HFFc6 (cell line): ENCODE measurements around the gene ABCC2. TPM values are rescaled to one million over a fixed set of nuclear protein-coding genes. Genes with fewer than 3 reads are reported as not detected.

Experiments used
- DNase-seq: peaks from one replicate; pipeline ENCODE4 v3.0.0-alpha.2; 2018
- H3K27ac Mint-ChIP-seq: 2 replicates; pipeline ENCODE4 v1.8.0; 2020; ENCODE audit warnings: mild to moderate bottlenecking, mixed read lengths
- H3K27me3 Mint-ChIP-seq: 2 replicates; pipeline ENCODE4 v1.8.0; 2021; ENCODE audit warnings: mild to moderate bottlenecking, moderate library complexity, mixed read lengths; ENCODE audit not compliant: insufficient read depth
- H3K36me3 Mint-ChIP-seq: 2 replicates; pipeline ENCODE4 v1.8.0; 2021; ENCODE audit warnings: low read depth, mixed read lengths
- H3K4me1 Mint-ChIP-seq: 2 replicates; pipeline ENCODE4 v1.8.0; 2020; ENCODE audit warnings: low read depth, mixed read lengths
- H3K4me3 Mint-ChIP-seq: 2 replicates; pipeline ENCODE4 v1.8.0; 2020; ENCODE audit warnings: mild to moderate bottlenecking, moderate library complexity, mixed read lengths
- H3K9me3 Mint-ChIP-seq: 2 replicates; pipeline ENCODE4 v1.8.0; 2020; ENCODE audit warnings: mild to moderate bottlenecking, mixed read lengths
- total RNA-seq, 6 experiments: library from RNA; stranded (reverse); fragmentation: NEBNext Ultra II Directional; extraction: Animal tissue kit (Norgen Biotek cat#: 25700); gene quantifications; 2 replicates in 1 of 6; 3 replicates in 5 of 6; pipeline ENCODE4 v1.2.3, GENCODE V29; 2021
- TF ChIP-seq, protein P1 (sequence below): fragments of 200-600 bp; sonication (generic); IDR thresholded peaks from 2 replicates; pipeline ENCODE4 v1.5.0; 2021; ENCODE audit warnings: antibody characterized with exemption, mild to moderate bottlenecking

Gene ABCC2
- total RNA-seq, 6 experiments from 2014 or later, result 0.43 to 1.7 (median 1.1) TPM

DNA sequence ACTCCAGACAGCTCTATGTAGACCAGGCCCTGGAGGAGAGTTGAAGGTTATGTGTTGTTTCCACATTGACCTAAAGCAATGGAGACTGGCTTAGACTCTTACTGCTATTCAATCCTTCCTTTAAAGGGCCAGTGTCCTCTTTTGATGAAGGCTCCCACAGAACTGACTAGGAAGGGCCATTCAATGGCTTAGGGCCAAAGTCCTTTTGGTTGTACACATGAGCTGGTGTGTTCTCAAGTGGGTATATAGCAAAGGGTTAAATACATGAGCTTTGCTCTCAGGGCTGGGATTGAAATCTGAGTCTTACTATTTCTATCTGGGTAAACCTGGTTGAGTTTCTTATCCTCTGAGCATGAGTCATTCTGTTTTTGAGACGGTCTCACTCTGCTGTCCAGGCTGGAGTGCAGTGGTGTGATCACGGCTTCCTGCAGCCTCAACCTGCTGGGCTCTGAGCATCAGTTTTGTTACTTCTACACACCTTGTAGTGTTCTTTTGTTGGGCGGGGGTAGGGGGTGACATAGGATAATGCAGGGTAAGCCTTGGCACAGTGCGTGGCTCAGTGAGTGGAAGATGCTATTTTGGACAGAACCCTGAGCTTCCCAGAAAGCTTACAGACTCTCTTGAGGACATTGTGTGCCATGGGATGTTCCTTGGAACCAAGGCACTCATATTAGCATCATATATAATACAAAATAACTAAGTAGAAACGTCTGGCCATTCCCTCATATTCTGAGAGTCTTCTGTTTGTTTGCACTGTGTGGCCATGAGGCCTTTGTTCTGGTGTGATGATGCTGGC is 90.1 kb downstream of the ABCC2 start:
- Mint-ChIP-seq H3K27ac (peak overlapping the region; percentile 17; the same call in 1 of the 2 replicates), H3K4me1 (peaks cover 43% of the 10 kb centered on the region), H3K9me3 (peaks cover 5% of the 10 kb centered on the region), H3K27me3 (peaks cover 22% of the 10 kb centered on the region), H3K4me3 (no peak overlapping the region), H3K36me3 (peaks cover 45% of the 10 kb centered on the region)
- DNase-seq, result peak; percentile 9
- TF ChIP-seq, protein P1, sequence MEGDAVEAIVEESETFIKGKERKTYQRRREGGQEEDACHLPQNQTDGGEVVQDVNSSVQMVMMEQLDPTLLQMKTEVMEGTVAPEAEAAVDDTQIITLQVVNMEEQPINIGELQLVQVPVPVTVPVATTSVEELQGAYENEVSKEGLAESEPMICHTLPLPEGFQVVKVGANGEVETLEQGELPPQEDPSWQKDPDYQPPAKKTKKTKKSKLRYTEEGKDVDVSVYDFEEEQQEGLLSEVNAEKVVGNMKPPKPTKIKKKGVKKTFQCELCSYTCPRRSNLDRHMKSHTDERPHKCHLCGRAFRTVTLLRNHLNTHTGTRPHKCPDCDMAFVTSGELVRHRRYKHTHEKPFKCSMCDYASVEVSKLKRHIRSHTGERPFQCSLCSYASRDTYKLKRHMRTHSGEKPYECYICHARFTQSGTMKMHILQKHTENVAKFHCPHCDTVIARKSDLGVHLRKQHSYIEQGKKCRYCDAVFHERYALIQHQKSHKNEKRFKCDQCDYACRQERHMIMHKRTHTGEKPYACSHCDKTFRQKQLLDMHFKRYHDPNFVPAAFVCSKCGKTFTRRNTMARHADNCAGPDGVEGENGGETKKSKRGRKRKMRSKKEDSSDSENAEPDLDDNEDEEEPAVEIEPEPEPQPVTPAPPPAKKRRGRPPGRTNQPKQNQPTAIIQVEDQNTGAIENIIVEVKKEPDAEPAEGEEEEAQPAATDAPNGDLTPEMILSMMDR, result no peak

GRCh38 chr10:99873846-99874245 is 91.4 kb downstream of the ABCC2 start:
- Mint-ChIP-seq H3K27me3 (peaks cover 22% of the 10 kb centered on the region), H3K27ac (no peak overlapping the region), H3K36me3 (peaks cover 54% of the 10 kb centered on the region), H3K4me1 (peaks cover 43% of the 10 kb centered on the region), H3K9me3 (no peaks in the 10 kb centered on the region), H3K4me3 (no peak overlapping the region)
- DNase-seq, result no peak
- TF ChIP-seq, protein P1, result no peak

DNA sequence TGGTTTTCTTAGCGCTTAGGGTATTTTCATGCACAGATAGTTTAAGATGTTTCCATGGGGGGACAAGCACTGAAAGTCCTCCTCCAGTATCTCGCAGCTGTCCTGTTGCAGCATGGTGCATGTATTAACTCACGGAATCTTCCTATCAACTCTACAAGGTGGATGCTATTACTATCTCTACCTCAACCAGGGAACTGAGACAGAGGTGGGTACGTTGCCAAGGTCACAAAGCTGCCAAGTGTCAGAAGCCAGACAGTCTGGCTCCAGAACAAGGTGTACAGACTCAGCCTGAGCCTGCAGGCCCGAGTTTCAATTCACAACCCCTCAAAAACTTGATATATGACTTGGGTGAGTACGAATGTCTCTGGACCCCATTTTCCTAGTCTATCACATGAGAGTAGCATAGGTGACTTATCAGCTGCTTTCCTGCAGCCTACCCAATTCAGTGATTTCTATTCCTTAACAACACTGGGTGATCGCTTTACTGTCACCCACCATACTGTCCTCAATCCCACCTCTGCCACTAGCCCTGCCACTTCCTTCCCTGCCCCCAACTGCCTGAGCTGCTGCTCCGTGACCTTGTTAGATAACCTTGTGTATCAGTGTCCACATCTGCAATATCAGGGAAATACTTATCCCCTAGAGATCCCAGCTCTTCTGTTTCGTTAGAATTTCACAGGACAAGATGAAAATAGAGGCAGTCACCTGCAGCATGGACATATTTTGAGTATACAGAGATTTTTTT is 92.1 kb downstream of the ABCC2 start:
- Mint-ChIP-seq H3K4me1 (peaks cover 43% of the 10 kb centered on the region), H3K27me3 (peaks cover 22% of the 10 kb centered on the region), H3K36me3 (peaks cover 59% of the 10 kb centered on the region), H3K4me3 (no peak overlapping the region), H3K27ac (0 out of 2 replicates have a peak overlapping the region, but pooled peaks have one; percentile 3), H3K9me3 (no peaks in the 10 kb centered on the region)
- DNase-seq, result no peak
- TF ChIP-seq, protein P1, result no peak

GRCh38 chr10:99875473-99875872 is 93.0 kb downstream of the ABCC2 start:
- peaks cover 37% of the 10 kb centered on the region for H3K4me1 Mint-ChIP-seq
- DNase-seq, result no peak
- H3K9me3 Mint-ChIP-seq, result no peaks in the 10 kb centered on the region
- TF ChIP-seq, protein P1, result no peak
- H3K36me3 Mint-ChIP-seq, result peaks cover 69% of the 10 kb centered on the region
- H3K4me3 Mint-ChIP-seq, result no peak overlapping the region
- peaks cover 19% of the 10 kb centered on the region for H3K27me3 Mint-ChIP-seq
- peak overlapping the region; percentile 48 for H3K27ac Mint-ChIP-seq

DNA sequence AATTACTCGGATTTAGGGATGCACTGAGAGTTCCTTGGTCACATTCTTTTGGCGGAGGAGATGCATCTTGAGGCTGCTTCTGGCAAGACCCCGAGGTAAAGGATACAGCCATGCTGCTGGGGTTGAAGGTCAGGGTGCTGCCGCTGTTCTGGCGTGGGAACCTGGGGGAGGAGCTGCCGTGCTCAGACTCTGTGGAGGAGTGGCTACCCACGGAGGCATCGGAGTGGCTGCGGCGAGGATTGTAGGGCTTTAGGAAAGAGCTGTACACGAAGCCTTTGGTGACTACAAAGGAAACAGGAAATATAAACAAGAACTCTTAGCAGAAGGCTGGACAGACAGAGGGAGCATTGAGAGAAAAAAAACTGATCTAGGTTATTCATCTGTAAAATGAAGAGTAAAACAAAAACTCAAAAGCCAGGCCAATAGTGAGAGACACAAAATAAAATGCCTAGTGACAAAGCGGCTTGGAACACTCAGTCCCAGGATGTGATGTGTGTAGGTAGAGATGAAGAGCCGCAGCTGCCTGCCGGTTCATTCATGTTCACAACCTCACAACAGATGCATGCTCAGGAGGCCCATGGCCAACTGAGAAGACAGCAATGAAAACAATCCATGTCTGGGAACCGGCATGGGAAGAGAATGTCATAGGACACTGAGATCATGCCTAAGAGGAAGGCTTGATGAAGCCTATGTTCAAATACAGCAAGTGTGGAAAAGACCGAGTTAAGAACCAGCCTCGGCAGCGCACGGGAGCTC is 97.8 kb downstream of the ABCC2 start:
- TF ChIP-seq, protein P1, result no peak
- Mint-ChIP-seq H3K27me3 (peaks cover 7% of the 10 kb centered on the region), H3K4me3 (no peak overlapping the region; the same call in 1 of the 2 replicates), H3K4me1 (peaks cover 11% of the 10 kb centered on the region), H3K27ac (peak overlapping the region; percentile 56; the same call in 1 of the 2 replicates), H3K9me3 (no peaks in the 10 kb centered on the region), H3K36me3 (peaks cover 73% of the 10 kb centered on the region)
- no peak for DNase-seq
